ENCODE results near the gene NKPD1.

GRCh38 chr19:45173816-45174215 is 13.0 kb upstream of the NKPD1 start:
- no peak for TF ChIP-seq CTCF (IDR thresholded peaks at IDR 0.05 in 8 of 11, conservative IDR thresholded peaks at IDR 0.05 in 3 of 11)
- TF ChIP-seq POLR2A (IDR thresholded peaks at IDR 0.05), result no peak

Data from spleen (tissue), 7 donors.